WERI-Rb-1 (cell line): ENCODE results near the gene GABRE.

Experiments
- DNase-seq: peaks from one replicate; pipeline ENCODE4 v3.0.0-alpha.2; 2020
- H3K27ac ChIP-seq: fragments of 250-450 bp; sonication (Bioruptor Pico); 2 replicates; pipeline ENCODE4 v1.5.1; 2020; ENCODE audit warnings: mild to moderate bottlenecking, moderate library complexity
- H3K27me3 ChIP-seq: fragments of 250-450 bp; sonication (Bioruptor Pico); 2 replicates; pipeline ENCODE4 v1.5.1; 2021; ENCODE audit warnings: mild to moderate bottlenecking, low read depth, moderate library complexity; ENCODE audit not compliant: insufficient read depth, severe bottlenecking
- H3K36me3 ChIP-seq: fragments of 250-450 bp; sonication (Bioruptor Pico); 2 replicates; pipeline ENCODE4 v1.5.1; 2020; ENCODE audit warnings: mild to moderate bottlenecking, moderate library complexity
- H3K4me3 ChIP-seq: 2 replicates; pipeline ENCODE4 v1.5.1; 2011; ENCODE audit warnings: low read depth, mild to moderate bottlenecking, control low read depth, low read length
- H3K9me3 ChIP-seq: fragments of 250-450 bp; sonication (Bioruptor Pico); 2 replicates; pipeline ENCODE4 v1.5.1; 2021; ENCODE audit warnings: mild to moderate bottlenecking, moderate library complexity; ENCODE audit not compliant: severe bottlenecking
- CTCF ChIP-seq: IDR thresholded peaks from 2 replicates; pipeline ENCODE4 v1.5.1; 2011; ENCODE audit warnings: low read depth, mild to moderate bottlenecking, control low read depth, inconsistent platforms, low read length

GABRE gene

DNA sequence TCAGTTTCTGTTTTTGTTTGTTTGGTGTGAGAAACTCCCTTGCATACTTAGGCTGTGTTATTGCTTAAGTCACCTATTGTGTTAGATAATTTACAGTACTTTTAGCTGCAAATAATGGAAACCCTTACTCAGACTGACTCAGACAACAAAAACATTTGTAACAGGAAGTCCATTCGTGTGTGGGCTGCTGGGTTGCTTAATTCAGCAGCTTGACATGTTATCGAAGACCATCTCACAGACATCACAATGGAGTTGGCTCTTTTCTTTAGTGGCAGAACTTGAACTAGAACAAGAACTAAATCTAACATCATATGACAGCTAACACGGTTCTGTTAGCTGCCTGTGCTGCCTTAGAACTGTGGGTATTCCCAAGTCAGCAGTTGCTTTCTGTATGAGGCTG is 9.9 kb upstream of the GABRE start:
- no peak for TF ChIP-seq CTCF
- Histone ChIP-seq H3K9me3 (no peaks in the 10 kb centered on the region), H3K4me3 (no peak overlapping the region), H3K27ac (no peak overlapping the region), H3K36me3 (no peaks in the 10 kb centered on the region), H3K27me3 (no peaks in the 10 kb centered on the region)
- DNase-seq, result no peak

DNA sequence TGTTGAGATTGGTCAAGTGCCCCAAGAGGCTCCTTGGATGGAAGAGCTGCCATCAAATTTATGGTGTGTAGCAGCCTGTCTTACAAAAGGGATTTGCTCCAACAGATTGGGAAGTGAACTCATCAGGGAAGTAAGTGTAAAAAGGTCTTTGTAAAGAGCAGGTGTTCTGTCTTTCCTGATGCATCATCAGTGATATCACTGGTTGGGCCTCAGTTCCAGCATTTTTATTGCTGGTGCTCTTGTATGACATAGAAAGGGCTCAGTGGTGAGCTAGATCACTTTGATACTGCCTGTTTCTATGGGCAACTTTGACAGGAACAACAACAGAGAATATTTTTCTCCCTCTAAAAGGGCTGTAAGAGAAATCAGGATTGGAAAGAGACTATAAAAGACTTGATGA is 8.7 kb upstream of the GABRE start:
- H3K27me3 ChIP-seq, result no peaks in the 10 kb centered on the region
- DNase-seq, result no peak
- H3K27ac ChIP-seq, result no peak overlapping the region
- no peaks in the 10 kb centered on the region for H3K36me3 ChIP-seq
- no peak overlapping the region for H3K4me3 ChIP-seq
- no peak for TF ChIP-seq CTCF
- no peaks in the 10 kb centered on the region for H3K9me3 ChIP-seq

- Histone ChIP-seq H3K9me3 (no peaks in the 10 kb centered on the region), H3K4me3 (no peak overlapping the region), H3K36me3 (no peaks in the 10 kb centered on the region), H3K27me3 (no peaks in the 10 kb centered on the region), H3K27ac (no peak overlapping the region)
- TF ChIP-seq CTCF, result no peak
- no peak for DNase-seq
These were observed 7.7 kb upstream of the GABRE start for GRCh38 chrX:151982222-151982621.

DNA sequence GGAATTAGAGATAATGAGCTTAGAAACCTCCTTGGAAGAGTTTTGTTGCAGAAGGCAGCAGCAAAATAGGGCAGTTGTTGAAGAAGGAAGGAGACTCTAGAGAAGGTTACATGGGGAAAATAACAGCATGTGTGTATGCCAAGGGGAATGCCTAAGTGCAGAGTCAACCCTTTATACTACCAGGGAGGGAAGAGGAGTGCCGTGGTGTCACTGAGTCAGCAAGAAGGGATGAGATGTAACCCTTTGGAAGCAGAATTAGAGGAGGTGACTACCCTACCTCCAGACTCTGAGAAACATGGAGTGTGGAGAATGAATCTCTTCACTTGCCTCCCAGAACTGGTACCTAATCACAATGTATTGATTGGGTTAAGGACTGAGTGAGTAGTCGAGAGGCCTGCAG is 6.7 kb upstream of the GABRE start:
- no peak for DNase-seq
- no peaks in the 10 kb centered on the region for H3K36me3 ChIP-seq
- TF ChIP-seq CTCF, result no peak
- H3K9me3 ChIP-seq, result no peaks in the 10 kb centered on the region
- no peak overlapping the region for H3K4me3 ChIP-seq
- no peak overlapping the region for H3K27ac ChIP-seq
- H3K27me3 ChIP-seq, result no peaks in the 10 kb centered on the region

DNA sequence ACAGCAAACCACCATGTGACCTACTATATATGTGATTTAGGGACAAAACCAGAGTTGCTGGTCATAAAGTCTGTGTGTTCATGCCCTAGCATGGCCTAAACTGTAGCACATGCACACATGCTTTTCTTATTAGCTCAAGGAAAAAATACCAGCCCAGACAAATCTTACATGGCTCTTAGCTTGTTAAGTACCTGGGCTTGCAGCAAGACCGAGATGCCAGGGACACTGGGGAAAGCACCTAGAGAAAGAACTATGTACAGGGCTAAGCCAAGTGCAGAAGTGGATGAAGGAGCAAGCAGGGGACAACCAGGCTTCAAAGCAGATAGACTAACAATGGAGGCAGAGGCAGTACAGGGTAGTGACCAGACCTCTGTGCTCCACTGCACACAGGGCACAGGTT is 3.4 kb upstream of the GABRE start:
- no peak for TF ChIP-seq CTCF
- DNase-seq, result no peak
- H3K27me3 ChIP-seq, result no peaks in the 10 kb centered on the region
- no peaks in the 10 kb centered on the region for H3K36me3 ChIP-seq
- H3K9me3 ChIP-seq, result no peaks in the 10 kb centered on the region
- H3K27ac ChIP-seq, result no peak overlapping the region
- H3K4me3 ChIP-seq, result no peak overlapping the region

GRCh38 chrX:151977009-151977408 is 2.5 kb upstream of the GABRE start:
- Histone ChIP-seq H3K27me3 (no peaks in the 10 kb centered on the region), H3K4me3 (no peak overlapping the region), H3K36me3 (no peaks in the 10 kb centered on the region), H3K9me3 (no peaks in the 10 kb centered on the region), H3K27ac (no peak overlapping the region)
- DNase-seq, result no peak
- TF ChIP-seq CTCF, result no peak
